Measurements from ENCODE around the gene PHACTR1.
"Not testable (repeated sequence)": the region's sequence is repeated elsewhere in the genome, so short reads cannot be mapped to it uniquely, and the experiment has no call there.

DNA sequence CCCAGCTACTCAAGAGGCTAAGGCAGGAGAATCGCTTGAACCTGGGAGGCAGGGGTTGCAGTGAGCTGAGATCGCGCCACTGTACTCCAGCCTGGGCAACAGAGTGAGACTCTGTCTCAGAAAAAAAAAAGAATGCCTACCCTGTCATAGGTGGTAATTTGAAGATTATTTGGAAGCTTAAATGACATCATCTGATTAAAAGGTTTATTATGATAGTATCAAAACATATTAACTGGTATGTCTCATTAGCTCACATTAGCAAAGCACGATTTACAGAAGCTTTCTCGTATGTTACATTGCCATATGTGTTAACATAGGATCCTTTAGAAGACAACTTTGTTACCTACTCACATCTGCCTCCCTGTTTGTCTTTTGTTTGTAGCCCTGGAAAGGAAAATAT is 443.3 kb downstream of the PHACTR1 start:
- not testable (repeated sequence) for TF ChIP-seq POLR2A (IDR thresholded peaks at IDR 0.05; ENCODE audit: low read length); GATA1 (IDR thresholded peaks at IDR 0.05; ENCODE audit: low read depth, low read length)
